Islet of Langerhans (tissue), 1 donor: ENCODE data around the gene KLC1.

ENCODE experiments used
- FAIRE-seq: peaks from one replicate; lab custom pipeline; 2011; peaks lifted over from hg19 to GRCh38; lab: Jason Lieb, UNC

Gene KLC1

DNA sequence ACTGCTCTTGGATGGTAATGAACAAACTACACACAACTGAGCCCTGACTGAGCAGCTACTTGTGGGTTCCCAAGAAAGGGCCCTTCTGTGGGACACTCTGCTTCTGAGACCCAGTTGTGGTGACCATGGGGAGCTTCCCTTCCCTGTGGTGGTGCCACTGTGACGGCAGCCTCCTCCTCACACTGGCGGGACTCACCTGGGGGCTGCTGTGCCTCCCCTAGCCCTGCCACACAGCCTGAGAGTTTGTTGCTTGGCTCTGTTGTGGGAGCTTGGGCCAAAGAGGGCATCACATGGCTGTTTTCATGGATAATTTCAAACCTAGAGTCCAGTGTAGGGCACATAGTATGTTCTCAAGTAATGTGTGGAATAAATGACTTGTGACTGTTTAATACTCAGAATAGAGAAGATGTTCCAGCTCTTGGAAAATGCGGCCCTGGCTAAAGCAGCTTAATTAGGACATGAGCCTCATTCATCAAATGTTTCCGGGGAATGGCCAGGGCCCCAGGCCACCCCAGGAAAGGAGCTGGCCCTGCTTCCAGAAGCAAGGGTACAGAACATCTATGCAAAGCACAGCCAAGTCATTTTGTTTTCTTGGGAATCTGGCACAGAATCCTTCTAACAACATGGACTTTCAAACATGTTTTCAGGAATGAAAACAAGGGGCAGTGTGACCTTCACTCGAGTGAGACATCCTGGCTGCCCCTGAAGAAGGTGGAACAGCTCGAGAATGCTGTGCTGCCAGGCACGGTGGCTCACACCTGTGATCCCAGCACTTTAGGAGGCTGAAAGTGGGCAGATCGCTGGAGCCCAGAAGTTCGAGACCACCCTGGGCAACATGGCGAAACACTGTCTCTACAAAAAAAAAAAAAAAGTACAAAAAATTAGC lies 107.8 kb downstream of the KLC1 start:
- FAIRE-seq: no peak

DNA sequence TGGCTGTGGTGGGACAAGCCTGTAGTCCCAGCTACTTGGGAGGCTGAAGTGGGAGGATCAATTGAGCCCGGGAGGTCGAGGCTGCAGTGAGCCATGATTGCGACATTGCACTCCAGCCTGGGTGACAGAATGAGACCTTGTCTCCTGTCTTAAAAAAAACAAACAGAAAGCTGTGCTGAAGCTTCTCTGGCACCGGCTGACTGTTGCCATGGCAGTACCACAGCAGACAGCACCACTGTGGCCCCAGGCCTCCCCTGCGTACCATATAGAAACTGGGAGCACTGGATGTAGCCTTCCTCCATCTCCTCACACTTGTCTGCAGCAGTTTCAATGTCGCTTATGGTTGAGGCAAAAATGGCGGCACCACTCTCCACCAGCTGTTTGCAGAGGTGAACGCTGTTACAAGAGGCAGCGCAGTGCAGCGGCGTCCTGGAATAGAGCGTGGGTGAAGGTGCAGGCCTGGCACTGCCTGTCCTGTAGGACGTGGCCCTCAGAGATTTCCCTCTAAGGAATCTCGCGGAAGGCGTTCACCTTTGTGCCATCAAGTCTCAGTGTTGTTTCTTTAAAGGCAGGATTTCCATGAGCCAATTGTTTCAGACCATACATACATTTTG lies 108.5 kb downstream of the KLC1 start:
- FAIRE-seq: no peak

DNA sequence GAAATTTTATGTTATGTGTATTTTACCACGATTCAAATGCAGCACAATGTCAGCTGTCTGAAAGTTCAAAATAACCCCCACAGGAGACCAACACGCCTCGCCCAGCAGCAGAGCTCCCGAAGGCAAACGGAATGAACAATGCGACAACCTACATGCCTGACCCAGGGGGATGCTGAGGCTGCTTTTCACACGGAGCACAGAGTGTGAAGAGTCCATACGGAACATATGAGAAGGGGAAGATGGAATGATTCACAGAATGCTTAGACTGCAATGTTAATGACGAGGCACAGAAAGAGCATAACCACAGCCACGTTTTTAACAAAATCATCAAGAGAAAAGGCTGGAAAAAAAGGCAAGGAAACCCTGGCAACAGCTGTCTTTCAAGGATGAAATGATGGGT lies 109.2 kb downstream of the KLC1 start:
- FAIRE-seq: no peak

DNA sequence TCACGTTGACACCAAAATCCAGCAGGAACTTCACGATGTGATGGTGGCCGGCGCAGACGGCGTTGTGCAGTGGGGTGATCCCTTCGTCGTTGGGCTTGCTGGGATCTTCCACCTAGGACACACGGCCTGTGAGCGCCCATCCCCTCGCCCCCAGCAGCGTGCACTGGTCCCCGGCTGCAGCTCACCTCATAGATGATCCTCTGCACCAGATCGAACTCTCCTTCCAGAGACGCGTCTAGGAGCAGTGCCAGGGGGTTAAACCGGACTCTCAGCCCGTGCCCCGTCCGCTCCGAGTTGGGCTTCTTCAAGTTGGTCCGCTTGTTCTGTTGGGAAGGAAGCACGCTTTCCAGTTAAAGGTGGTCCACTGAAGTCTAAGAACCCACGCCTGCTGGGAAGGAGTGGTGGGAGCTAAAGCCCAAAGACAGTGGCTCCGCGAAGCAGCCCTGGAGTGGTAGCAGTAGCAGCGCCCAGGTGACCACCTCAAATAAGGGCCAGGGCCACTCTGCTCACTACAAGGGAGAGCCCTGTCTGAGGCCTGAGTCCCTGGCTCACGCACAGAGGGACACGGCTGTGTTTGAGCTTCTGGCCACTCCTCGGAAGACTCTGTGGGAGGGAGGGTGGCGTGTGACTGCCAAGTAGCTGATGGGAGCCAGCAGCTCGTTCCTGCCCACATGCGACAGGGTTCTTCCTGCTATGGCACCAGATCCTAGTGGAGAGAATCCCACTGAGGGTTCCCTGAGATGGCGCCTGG lies 109.9 kb downstream of the KLC1 start:
- no peak for FAIRE-seq

DNA sequence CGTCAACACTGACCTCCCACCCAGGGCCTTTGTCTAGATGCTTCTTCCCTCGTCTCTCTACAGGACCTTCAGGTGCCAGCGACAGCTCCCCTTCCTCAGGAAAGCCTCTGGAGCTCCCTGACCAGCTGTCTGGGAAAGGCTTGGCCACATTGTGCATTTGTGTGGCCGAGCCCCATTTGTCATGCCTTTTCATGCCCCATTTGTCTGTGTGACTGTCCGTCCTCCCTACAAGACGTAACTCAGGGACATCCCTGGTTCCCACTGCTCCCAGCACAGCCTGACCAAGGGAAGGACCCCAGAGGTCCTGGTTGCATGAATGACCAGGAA lies 110.4 kb downstream of the KLC1 start:
- no peak for FAIRE-seq

DNA sequence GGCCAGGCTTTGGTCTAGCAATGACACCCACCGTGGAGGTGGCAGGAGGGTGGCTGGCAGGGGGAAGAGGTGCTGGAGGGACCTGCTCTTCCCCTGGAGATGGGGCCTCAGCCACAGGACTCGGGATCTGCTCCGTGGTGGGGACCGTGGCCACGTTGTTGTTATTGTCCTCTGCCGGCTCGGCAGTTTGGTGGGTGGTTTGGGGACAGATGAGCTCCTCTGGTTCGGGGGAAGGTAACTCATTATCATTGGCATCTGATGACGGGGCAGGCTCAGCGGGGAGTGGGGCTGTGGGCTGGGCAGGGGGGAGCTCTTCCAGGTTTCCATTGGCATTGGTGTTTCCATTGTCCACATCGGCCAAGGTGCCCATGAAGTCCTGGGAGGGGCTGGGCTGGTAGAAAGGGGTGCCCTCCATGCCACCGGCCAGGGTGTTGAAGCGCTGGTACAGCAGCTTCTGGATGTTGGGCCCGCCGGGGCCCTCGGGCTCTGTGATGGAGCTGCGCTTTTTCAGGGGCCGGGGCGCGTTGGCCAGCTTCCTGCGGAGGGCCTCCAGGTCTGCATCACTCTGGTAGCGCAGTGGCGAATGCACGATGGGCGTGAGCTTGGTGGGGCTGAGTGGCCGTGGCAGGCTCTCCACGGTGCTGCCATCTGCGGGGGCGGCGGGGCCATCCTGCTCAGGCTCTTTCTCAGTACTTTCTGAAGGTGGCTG lies 110.9 kb downstream of the KLC1 start:
- FAIRE-seq: no peak

DNA sequence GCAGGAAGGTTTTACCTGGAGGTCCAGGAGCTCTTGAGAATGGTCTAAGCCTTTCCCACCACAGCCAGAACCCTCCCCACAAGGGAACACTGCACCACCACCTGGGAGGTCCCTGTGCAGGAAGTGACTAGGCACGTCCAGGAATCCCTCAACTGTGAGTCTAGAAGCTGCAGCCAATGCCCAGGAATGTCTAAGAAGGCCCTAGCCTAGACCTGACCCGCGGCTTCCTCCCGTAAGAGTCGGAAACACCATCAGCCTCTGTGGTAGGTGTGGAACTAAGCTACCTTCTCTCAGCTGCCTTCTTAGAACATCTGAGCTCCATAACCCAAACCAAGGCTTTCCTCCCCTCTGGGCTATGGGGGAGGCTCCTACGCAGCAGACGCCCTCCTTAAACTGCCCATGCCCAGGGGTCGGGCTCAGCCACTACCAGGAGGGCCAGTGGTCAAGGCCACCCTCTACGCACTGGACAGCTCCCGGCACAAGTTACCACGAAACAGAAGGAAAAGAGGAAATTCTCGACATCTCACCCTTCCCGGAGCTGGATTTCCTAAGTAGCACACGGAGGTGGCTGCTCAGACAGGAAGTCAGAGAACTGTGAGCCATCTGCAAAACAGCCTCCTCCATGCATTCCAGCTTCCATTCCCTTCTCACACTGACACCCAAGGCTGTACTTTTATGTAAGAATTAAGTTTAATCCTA lies 112.1 kb downstream of the KLC1 start:
- no peak for FAIRE-seq

DNA sequence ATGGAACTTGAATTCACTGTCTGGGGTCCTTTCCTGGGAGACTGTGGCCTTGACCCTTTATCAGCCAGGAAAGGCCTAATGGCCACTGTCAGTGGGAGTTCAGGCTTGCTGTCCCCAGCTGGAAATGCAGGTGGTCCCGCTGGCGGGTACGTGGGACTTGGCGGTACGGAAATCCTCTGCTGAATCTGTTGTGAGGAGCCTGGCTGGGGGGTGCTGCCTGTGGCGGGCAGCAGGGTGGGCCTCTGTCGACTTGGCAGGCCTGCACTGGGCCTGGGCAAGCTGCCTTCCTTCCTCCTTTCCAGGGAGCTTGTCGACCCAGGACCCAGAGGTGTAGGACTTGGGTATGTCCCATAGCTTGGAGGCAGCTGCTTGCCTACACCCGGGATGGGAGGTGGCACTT lies 112.9 kb downstream of the KLC1 start:
- FAIRE-seq: no peak

DNA sequence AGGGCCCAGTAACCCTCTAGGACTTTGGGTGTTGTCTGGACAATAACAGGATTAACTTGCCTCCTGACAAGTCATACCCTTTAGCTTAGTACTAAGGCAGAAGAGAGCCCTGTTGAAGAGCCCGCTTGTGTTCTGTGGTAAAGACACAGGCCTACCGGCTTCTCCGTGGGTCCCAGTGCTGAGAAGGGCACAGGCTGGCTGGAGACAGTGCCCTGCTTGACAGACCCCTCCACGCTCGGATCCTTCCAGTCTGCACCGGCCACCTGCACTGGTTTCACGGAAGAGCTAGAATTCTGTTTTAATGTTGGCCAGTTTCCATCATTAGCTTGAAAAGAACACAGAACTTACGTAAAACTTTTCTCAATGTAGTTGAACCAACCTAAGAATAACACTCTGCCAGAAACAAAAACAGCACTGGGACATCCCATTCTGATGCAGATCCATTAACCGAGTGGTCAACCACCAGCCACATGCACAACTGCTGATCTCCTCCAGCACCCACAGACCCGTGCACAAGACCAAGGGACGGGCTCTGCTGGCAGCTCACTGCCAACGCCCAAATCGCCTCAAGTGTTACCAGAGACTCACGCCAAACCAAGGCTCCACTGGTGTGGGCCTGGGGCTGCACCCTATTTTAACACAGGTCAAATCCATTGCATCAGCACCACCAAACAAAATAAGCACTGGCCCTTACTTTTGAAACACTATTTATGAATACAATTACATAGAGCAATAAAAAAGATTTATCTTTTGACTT lies 113.7 kb downstream of the KLC1 start:
- FAIRE-seq: no peak

DNA sequence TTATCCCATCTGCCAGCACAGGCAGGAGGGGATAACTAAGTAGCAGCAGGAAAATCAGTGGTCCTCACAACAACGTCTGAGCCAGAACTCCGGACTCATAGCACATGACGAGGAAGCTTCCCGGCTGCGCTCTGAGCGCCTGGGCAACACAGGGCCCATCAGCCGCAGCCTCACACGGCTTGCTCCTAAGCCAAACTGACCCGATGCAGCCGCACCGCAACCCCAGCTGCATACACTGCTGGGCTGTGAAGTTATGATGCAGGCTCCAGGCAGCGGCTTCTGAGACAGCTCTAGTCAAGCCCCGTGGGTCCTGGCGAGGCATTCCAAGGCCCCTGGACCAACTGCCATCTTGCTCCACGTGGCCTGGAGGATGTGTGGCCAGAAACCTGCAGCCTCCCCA lies 114.7 kb downstream of the KLC1 start:
- no peak for FAIRE-seq

DNA sequence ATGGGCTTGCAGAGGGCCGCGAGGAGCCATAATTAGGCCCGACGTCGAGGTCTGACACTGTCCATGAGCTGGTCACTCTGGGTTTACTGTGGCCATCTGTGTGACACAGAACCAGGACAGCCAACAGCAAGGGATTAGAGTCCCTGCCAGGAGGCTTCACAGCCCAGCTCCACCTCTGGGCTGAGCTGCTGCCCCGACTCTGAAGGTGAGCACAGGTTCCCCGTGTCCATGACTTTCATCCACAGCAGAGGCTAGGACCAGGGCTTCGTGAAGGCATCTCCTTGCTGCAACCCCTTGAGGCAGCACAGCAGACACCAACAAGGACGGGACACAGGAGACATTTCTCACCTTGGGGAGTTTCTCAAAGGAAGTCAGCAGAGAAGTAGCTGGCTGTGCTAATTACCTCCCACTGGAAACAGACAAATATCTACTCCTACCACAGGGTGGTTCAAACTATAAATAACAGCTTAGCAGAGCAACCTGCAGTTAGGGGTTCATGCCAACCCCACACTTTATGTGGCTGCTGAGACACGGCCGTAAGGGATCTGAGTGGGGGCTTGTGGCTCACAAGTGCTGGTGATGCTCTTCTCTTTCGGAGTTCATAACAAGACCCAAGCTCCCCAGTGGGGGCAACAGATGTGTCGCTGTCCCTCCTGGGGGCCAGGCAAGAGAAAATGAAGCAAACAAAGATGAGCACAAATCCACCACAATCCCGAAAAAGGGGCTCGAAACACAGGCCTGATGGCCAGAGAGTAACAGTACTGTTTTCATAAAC lies 115.8 kb downstream of the KLC1 start:
- FAIRE-seq: no peak

DNA sequence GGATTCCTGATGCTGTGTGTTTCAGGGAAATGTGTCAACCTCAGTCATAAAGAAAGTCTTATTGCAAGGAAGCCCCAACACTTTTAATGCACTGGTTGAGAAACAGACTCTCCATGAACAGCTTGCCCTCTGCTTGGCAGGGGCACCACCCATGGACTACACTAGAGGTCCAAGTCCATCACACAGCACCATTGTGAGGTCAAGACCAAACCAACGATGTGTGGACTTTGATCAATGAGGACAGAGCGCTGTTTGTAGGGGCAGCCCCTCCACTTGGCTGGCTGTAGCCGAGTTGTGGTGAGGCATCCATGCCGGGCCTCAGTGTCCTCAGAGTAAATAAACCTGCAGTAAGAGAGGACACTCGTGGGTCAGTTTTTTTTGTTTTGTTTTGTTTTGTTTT lies 116.4 kb downstream of the KLC1 start:
- no peak for FAIRE-seq

DNA sequence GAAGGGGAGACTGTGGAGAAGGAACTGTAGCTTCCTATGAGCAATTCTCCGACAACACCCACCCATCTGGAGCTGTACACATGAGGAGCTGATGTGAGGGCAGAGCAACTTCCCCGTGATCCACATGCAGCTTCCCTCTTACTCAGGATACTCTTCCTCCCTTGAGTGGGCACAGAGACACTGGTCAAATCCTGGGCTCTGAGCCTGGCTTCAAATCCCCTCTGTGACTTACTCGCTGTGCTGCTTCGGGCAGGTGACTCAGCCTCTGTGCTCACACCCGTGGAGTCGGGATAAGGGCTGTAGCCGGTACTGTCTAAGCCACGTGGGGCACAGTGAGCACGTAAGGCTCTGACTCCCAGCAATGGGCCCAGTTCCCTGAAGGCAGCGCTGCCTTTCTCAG lies 117.7 kb downstream of the KLC1 start:
- no peak for FAIRE-seq

DNA sequence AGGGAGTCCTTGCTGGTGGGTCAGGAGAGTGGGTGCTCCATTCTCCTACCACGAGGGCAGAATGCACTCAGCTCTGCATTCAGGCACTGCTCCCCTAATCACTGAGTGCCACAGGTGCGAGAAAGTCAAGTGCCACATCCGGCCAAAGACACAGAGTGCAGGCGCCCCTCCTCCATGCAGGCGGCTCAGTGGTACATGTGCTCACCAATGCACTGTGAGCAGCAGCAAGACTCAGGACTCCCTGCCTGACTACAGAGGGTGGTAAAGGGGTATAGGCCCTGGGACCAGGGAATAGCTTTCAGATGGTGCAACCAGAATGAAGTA lies 119.5 kb downstream of the KLC1 start:
- no peak for FAIRE-seq

DNA sequence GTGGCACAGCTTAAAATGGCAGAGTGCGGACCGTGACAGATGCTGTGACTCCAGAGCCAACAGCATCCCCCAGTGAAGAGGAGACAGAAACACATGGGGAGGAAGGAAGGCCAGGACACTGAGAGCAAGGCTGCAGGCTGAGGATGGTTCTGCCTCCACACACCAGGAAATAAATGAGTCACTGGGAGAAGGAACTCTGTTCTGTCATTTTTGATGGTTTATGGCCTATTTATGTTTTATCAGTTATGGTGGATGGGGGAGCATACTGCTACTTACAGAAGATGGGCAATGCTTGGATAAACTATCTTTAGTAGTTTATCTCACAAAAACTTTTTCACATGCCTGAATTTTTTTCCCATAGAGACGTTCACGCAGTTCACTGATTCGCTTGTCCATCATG lies 120.4 kb downstream of the KLC1 start:
- no peak for FAIRE-seq

DNA sequence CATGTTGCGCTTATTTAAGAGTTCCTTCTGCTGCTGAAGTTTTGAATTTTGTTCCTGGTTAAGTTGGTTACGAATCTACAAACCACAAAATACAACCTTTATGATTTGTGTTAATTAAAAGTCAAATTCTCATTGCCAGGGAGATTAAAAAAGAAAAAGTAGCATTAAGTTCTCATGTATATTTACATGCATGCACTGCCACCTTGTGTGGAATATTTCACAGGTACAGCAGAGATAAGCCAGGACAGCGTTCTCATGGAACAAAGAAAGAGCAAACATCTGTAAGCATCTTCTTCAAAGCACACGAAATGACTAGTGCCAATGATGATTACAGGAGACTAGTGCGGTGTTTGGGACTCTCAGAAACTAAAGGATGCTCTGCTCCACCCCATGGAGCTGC lies 120.8 kb downstream of the KLC1 start:
- FAIRE-seq: no peak
